GM12873 (cell line): ENCODE results near the gene PHF14.

Source experiments
- TF ChIP-seq, protein P1 (sequence below): IDR thresholded peaks from 2 replicates; pipeline ENCODE4 v1.5.1; 2012; ENCODE audit warnings: low read depth, mild to moderate bottlenecking, moderate library complexity, low read length, control low read depth; ENCODE audit not compliant: insufficient read depth; ENCODE audit errors: missing control alignments

The PHF14 gene

DNA sequence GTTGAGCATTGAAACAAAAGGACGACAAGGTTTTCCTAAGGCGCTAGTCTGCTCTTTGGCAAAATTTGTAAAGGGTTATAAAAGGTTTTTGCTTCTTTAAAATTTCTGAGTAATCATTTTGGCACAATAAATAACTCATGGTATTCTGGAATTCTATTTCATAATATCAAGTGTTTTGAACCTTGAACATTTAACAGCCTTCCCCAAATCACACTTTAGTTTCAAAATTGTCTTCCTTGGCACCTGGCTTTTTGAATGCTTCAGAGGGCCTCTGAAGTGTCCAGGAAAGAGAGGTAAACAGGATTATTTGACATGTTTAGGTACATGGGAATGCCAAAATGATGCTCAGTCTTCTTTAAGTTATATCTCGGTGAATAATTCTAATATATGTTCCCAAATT lies 220.8 kb downstream of the PHF14 start:
- TF ChIP-seq, protein P1, sequence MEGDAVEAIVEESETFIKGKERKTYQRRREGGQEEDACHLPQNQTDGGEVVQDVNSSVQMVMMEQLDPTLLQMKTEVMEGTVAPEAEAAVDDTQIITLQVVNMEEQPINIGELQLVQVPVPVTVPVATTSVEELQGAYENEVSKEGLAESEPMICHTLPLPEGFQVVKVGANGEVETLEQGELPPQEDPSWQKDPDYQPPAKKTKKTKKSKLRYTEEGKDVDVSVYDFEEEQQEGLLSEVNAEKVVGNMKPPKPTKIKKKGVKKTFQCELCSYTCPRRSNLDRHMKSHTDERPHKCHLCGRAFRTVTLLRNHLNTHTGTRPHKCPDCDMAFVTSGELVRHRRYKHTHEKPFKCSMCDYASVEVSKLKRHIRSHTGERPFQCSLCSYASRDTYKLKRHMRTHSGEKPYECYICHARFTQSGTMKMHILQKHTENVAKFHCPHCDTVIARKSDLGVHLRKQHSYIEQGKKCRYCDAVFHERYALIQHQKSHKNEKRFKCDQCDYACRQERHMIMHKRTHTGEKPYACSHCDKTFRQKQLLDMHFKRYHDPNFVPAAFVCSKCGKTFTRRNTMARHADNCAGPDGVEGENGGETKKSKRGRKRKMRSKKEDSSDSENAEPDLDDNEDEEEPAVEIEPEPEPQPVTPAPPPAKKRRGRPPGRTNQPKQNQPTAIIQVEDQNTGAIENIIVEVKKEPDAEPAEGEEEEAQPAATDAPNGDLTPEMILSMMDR: no peak

DNA sequence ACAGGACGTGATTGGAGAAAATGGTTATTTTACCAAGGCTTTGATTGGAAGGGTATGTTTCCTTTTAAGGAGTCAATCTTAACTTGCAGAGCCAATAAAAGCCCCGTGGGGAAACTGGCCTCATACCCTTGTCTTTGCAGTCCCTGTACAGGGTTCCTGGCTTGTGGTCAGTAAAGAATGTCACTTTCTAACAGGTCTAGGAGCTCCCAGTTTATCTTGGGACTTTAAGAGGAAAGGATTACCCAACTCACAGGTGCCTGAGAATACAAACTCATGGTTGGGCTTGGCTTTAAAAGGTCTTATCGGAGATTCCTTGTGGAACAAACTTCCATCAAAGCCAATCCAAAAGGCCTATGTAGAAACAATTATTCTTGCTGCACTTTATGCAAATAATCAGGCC lies 221.8 kb downstream of the PHF14 start:
- TF ChIP-seq, protein P1: no peak

DNA sequence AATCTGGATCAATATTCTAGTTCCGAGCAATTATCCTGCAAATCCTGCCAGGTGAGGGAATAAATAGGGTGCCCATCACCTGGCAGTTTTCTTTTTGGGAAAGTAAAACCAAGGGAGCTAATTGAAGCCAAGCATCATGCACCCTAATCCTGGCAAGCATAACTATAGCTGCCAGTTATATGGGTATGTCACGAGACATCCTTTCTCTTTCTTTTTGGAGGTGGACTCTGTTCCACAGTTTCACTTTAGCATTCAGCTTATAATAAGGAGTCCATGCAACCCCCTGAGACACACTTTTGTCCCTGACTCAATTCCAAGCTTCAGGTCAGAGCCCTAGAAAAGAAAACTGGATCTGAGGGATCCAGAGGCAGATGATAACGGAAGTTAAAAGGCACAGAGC lies 222.5 kb downstream of the PHF14 start:
- TF ChIP-seq, protein P1: no peak

DNA sequence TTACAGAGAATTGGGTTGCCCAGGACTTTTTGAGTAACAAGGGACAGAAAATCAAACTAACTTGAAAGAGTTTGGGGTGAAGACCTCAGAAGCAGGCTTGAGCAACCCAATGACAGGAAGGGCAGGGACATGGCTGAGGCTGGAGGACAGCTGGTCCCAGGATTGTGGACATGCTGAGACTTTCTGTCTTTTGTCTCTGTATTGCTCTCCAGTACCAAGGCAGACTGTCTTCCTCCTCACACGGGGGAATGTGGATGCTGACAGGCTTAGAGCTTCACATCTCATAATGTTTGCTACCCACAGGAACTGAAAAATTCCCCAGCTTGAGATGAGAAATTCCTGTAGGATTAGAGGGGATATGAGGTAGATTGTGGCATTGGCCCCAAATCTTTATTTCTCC lies 229.6 kb downstream of the PHF14 start:
- TF ChIP-seq, protein P1: no peak

DNA sequence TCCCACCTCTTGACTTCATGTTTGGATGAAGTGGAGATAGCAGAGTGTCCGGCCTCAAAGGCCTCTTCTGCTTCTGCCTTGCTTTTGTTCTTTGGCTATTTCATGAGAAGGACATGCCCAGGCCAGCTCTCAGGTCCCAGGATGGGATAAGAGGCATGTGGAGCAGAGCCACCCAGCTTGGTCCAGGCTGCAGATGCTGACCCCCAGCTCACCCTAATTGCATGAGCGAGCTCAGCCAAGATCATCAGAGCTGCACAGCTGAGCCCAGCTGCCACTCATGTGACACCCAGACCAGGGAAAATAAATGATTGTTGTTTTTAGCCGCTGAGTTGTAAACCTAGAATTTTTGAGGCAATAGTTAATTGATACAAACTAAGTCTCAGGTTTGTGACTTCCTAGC lies 230.0 kb downstream of the PHF14 start:
- TF ChIP-seq, protein P1: no peak

DNA sequence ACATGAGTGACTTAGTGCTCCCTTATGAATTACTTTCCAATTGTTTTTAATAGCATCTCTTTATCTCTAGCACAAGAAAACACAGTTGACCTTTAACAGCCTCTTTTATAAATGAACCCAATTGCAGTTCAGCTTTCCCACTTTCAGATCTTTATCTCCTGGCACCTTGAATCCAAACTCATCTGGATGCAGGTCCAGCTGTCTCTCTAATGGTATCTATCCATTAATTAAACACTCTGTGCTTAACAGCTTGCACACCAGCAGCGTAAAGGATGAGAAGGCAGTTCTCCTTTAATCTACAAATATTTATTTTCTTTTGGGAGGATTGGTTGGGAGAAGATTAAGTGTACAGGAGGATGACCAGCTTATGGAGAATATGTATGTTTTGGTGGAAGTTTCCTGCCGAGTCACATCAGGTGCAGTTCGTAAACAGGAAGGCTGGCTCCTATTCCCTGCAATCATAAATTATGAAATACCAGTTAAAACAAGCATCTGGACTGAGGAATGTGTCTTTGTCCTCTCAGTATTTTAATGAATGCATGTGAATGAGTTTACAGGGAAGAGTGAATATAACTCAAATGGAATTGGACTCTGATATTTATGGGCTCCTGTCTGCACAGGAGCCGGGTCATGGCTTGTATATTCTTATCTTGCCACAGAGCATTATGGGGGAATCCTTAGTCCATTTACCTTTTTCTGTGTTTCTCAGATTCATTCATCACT lies 232.7 kb downstream of the PHF14 start:
- TF ChIP-seq, protein P1: no peak

DNA sequence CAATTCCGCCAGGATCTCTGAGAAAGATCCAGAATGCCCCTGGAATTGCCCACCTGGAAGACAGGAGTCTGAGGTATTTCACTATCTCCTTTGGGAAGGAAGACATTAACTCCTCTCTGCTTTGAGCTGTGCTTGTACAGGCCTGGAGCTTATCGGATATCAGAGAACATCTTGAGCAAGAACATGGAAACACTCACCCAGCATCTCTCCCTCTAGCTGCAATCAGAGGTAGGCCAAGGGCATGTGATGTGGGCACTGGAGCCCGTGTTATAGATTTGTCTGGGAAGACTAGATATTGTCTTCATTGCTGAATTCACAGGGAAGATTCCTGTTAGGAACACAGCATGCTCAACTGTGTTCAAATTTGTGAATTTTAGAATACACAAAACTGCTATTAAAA lies 233.9 kb downstream of the PHF14 start:
- TF ChIP-seq, protein P1: no peak
